Vagina (tissue), 2 donors: ENCODE data around the gene RNF34. TPM values are rescaled to one million over a fixed set of nuclear protein-coding genes. Genes with fewer than 3 reads are reported as not detected.

ENCODE experiments used
- DNase-seq, 2 donors: peaks; one replicate each; pipeline ENCODE4 v3.0.0-alpha.2; 2017; ENCODE audit errors: extremely low spot score in 2 of 2
- H3K27ac ChIP-seq: fragments of 200-600 bp; sonication (generic); one replicate; pipeline ENCODE4 v1.5.1; 2019
- H3K27me3 ChIP-seq: fragments of 200-600 bp; sonication (generic); one replicate; pipeline ENCODE4 v1.5.1; 2019
- H3K36me3 ChIP-seq, 2 donors: fragments of 200-600 bp; sonication (generic); one replicate each; pipeline ENCODE4 v1.5.1; 2017 to 2019
- H3K4me1 ChIP-seq: fragments of 200-600 bp; sonication (generic); one replicate; pipeline ENCODE4 v1.5.1; 2019
- H3K4me3 ChIP-seq, 2 donors: fragments of 200-600 bp; sonication (generic); 1 replicate in 1 of 2; 2 replicates in 1 of 2; pipeline ENCODE4 v1.5.1; 2016 to 2019
- H3K9me3 ChIP-seq: fragments of 200-600 bp; sonication (generic); one replicate; pipeline ENCODE4 v1.5.1; 2019
- CTCF ChIP-seq, 3 experiments: fragments of 450-650 bp in 2 of 3; fragments of 200-600 bp in 1 of 3; sonication (generic) in 1 of 3; IDR thresholded peaks; one replicate each; pipeline ENCODE4 v1.5.1; 2017 to 2019; ENCODE audit warnings: antibody characterized with exemption in 3 of 3, mild to moderate bottlenecking in 2 of 3, moderate library complexity in 2 of 3
- POLR2A ChIP-seq, 2 donors: fragments of 450-650 bp; IDR thresholded peaks; one replicate each; pipeline ENCODE4 v1.6.1; 2017; ENCODE audit warnings: antibody characterized with exemption in 2 of 2, mild to moderate bottlenecking in 2 of 2, moderate library complexity in 2 of 2
- POLR2AphosphoS5 ChIP-seq, 2 donors: sonication (generic); formaldehyde crosslinking; IDR thresholded peaks; one replicate each; pipeline ENCODE4 v1.9.0; 2017; ENCODE audit warnings: antibody characterized with exemption in 2 of 2, mild to moderate bottlenecking in 2 of 2, low read depth in 1 of 2; ENCODE audit not compliant: insufficient read depth in 1 of 2
- intact Hi-C: fragments of 100-400 bp; cut with DNase I; formaldehyde crosslinking; loops from one replicate; pipeline ENCODE4 v1.15.1; 2023
- total RNA-seq: library from RNA; depleted of rRNA; stranded (reverse); fragments of >200 nt; gene quantifications from one replicate; pipeline ENCODE4 v1.2.3, GENCODE V29; 2016

Gene RNF34
- total RNA-seq, 1 donor from 2014 or later, result 30.2 TPM

- peaks cover 19% of the 10 kb centered on the region for H3K4me1 ChIP-seq
- intact Hi-C loops, result no loop called here
These were observed 618 bp downstream of the RNF34 start for GRCh38 chr12:121400332-121401139.

DNA sequence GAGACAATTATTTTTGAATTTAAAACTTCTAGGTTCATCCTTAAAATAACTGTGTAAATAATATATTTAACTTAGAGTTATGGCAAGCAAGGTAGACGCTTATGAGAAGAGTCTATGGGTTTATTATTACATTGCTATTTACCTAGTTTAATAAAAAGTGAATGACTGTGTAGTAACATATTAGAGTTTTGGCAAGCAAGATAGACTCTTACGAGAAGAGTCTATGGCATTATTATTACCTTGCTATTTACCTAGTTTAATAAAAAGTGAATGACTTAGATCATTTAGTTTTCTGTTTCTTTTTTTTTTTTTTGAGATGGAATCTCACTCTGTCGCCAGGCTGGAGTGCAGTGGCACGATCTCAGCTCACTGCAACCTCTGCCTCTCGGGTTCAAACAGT lies 3.8 kb downstream of the RNF34 start:
- DNase-seq, result no peak
- H3K9me3 ChIP-seq, result no peaks in the 10 kb centered on the region
- no peaks in the 10 kb centered on the region for H3K27me3 ChIP-seq
- intact Hi-C loops, result no loop called here
- no peak overlapping the region for H3K27ac ChIP-seq
- H3K4me3 ChIP-seq, result no peak overlapping the region
- TF ChIP-seq POLR2AphosphoS5 (IDR thresholded peaks at IDR 0.05; ENCODE audit: insufficient read depth in 1 of 2, low read depth in 1 of 2), result no peak
- no peak for TF ChIP-seq POLR2A (IDR thresholded peaks at IDR 0.05)
- no peak for TF ChIP-seq CTCF (IDR thresholded peaks at IDR 0.05)
- H3K36me3 ChIP-seq, result no peaks in the 10 kb centered on the region
- peaks cover 17% of the 10 kb centered on the region for H3K4me1 ChIP-seq

More at GRCh38 chr12:121400332-121401139, 618 bp downstream of the RNF34 start:
- no peaks in the 10 kb centered on the region for H3K36me3 ChIP-seq
- TF ChIP-seq POLR2AphosphoS5 (IDR thresholded peaks at IDR 0.05; ENCODE audit: insufficient read depth in 1 of 2, low read depth in 1 of 2) (peak in 1 of 2 donors; percentile 43), CTCF (IDR thresholded peaks at IDR 0.05) (no peak)
- peak overlapping the region; percentile 79 for H3K27ac ChIP-seq
- H3K27me3 ChIP-seq, result no peaks in the 10 kb centered on the region
- H3K9me3 ChIP-seq, result no peaks in the 10 kb centered on the region
- peak overlapping the region; percentile 68 to 87 for H3K4me3 ChIP-seq
- DNase-seq, result peak in 1 of 2 donors; percentile 88

DNA sequence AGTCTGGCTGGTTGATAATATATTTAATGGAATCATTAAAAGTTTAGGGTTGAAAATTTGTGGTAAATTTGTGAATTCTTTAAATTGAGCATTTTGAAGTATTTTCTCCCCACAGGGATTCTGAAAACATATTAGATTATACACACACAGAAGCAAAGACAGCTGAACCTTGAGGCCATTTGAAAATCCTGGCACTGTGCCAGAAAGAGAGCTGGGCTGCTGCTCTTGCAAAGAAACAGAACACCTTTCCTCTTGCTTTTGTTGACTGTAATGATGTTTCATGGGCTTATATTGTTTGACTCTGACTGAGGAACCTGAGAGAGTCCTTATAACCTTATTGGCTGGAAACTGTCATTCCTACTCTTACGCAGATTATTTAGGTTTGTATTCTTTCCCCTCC lies 4.8 kb downstream of the RNF34 start:
- Histone ChIP-seq H3K27ac (no peak overlapping the region), H3K36me3 (no peaks in the 10 kb centered on the region), H3K4me3 (no peak overlapping the region), H3K9me3 (no peaks in the 10 kb centered on the region), H3K4me1 (peaks cover 9% of the 10 kb centered on the region), H3K27me3 (no peaks in the 10 kb centered on the region)
- TF ChIP-seq POLR2AphosphoS5 (IDR thresholded peaks at IDR 0.05; ENCODE audit: insufficient read depth in 1 of 2, low read depth in 1 of 2), result no peak
- TF ChIP-seq POLR2A (IDR thresholded peaks at IDR 0.05), result no peak
- no peak for TF ChIP-seq CTCF (IDR thresholded peaks at IDR 0.05)
- intact Hi-C loops, result no loop called here
- no peak for DNase-seq

DNA sequence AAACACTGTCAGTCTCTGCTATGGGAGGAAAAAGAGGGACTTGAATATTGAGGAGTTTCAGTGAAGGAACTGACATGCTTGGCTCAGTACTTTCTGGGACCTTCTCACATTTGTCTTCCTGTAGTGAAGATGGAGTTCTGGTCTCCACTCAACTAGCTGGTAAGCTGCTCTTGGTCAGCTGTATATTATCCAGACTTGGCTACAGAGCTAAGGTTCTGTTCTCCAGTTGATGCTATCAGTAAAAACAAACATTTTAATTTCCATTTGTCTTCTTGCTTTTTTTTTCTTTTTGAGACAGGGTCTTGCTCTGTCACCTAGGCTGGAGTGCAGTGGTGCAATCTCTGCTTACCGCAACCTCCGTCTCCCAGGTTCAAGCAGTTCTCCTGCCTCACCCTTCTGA lies 5.3 kb downstream of the RNF34 start:
- no peak overlapping the region for H3K4me3 ChIP-seq
- H3K27ac ChIP-seq, result no peak overlapping the region
- DNase-seq, result no peak
- H3K27me3 ChIP-seq, result no peaks in the 10 kb centered on the region
- H3K9me3 ChIP-seq, result no peaks in the 10 kb centered on the region
- no peak for TF ChIP-seq POLR2AphosphoS5 (IDR thresholded peaks at IDR 0.05; ENCODE audit: insufficient read depth in 1 of 2, low read depth in 1 of 2)
- no peak for TF ChIP-seq CTCF (IDR thresholded peaks at IDR 0.05)
- no peak for TF ChIP-seq POLR2A (IDR thresholded peaks at IDR 0.05)
- peaks cover 9% of the 10 kb centered on the region for H3K4me1 ChIP-seq
- intact Hi-C loops, result no loop called here
- no peaks in the 10 kb centered on the region for H3K36me3 ChIP-seq

DNA sequence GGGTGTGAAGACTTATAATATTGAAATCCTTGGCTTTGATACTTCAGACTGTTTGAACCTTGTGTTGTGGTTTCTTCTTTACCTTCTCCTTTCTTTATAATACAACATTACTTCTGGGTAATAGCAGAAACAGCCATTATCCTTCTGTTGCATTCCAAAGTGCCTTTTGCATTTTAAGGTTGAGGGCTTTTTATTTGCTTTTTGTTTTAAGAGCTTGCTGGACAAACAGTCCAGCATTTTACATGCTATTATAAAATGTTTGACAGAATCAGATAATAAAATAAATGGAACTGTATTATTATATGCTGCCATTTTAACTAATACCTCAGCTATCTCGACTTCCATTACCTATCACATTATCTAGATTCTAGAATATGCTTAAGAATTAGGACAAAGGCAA lies 14.0 kb downstream of the RNF34 start:
- no peak overlapping the region for H3K27ac ChIP-seq
- TF ChIP-seq POLR2A (IDR thresholded peaks at IDR 0.05), result no peak
- TF ChIP-seq POLR2AphosphoS5 (IDR thresholded peaks at IDR 0.05; ENCODE audit: insufficient read depth in 1 of 2, low read depth in 1 of 2), result no peak
- TF ChIP-seq CTCF (IDR thresholded peaks at IDR 0.05), result no peak
- H3K27me3 ChIP-seq, result no peaks in the 10 kb centered on the region
- no peak overlapping the region for H3K4me3 ChIP-seq
- H3K4me1 ChIP-seq, result no peaks in the 10 kb centered on the region
- intact Hi-C loops, result no loop called here
- DNase-seq, result no peak
- H3K36me3 ChIP-seq, result peaks cover 4 to 19% of the 10 kb centered on the region in 2 donors
- no peaks in the 10 kb centered on the region for H3K9me3 ChIP-seq
